Calu3 (cell line): ENCODE measurements around the gene ZNF154. TPM values are rescaled to one million over a fixed set of nuclear protein-coding genes. Genes with fewer than 3 reads are reported as not detected.

ENCODE experiments used
- BruUV-seq: library from RNA; stranded (reverse); fragments of 400-500 nt; replicated peaks from 2 replicates; lab custom pipeline; 2021; lab: Mats Ljungman, UMichigan
- CTCF ChIA-PET: fragments of 300-600 bp; sonication (Branson Sonifier 250); formaldehyde crosslinking; loops from one replicate; lab custom pipeline; 2022; ENCODE audit warnings: antibody characterized with exemption; lab: Charles Lee
- DNase-seq: peaks from one replicate; pipeline ENCODE4 v3.0.0; 2022
- H3K27ac Mint-ChIP-seq: one replicate; pipeline ENCODE4 v1.8.0; 2022; ENCODE audit warnings: mixed read lengths; ENCODE audit not compliant: unreplicated experiment
- H3K27me3 Mint-ChIP-seq: one replicate; pipeline ENCODE4 v1.8.0; 2022; ENCODE audit warnings: mixed read lengths; ENCODE audit not compliant: unreplicated experiment
- H3K36me3 Mint-ChIP-seq: one replicate; pipeline ENCODE4 v1.8.0; 2022; ENCODE audit warnings: mild to moderate bottlenecking, moderate library complexity, mixed read lengths; ENCODE audit not compliant: insufficient read depth, unreplicated experiment
- H3K4me1 Mint-ChIP-seq: one replicate; pipeline ENCODE4 v1.8.0; 2022; ENCODE audit warnings: mild to moderate bottlenecking, low read depth, mixed read lengths; ENCODE audit not compliant: unreplicated experiment
- H3K4me3 Mint-ChIP-seq: one replicate; pipeline ENCODE4 v1.8.0; 2022; ENCODE audit warnings: mild to moderate bottlenecking, low read depth, moderate library complexity, mixed read lengths; ENCODE audit not compliant: unreplicated experiment
- H3K9me3 Mint-ChIP-seq: one replicate; pipeline ENCODE4 v1.8.0; 2022; ENCODE audit warnings: low read depth, mixed read lengths; ENCODE audit not compliant: unreplicated experiment
- intact Hi-C: fragments of 100-400 bp; cut with micrococcal nuclease; formaldehyde crosslinking; loops from one replicate; pipeline ENCODE4 v1.10.0; 2022; ENCODE audit not compliant: unreplicated experiment
- total RNA-seq: library from RNA; stranded (reverse); gene quantifications from 2 replicates; pipeline ENCODE4 v1.2.3, GENCODE V29; 2022
- TF ChIP-seq, protein P1 (sequence below): fragments of 200-600 bp; IDR thresholded peaks from one replicate; pipeline ENCODE4 v1.8.0; 2022; ENCODE audit warnings: antibody characterized with exemption; ENCODE audit not compliant: unreplicated experiment

ZNF154 gene
- total RNA-seq, 1 experiment from 2014 or later, result not detected

DNA sequence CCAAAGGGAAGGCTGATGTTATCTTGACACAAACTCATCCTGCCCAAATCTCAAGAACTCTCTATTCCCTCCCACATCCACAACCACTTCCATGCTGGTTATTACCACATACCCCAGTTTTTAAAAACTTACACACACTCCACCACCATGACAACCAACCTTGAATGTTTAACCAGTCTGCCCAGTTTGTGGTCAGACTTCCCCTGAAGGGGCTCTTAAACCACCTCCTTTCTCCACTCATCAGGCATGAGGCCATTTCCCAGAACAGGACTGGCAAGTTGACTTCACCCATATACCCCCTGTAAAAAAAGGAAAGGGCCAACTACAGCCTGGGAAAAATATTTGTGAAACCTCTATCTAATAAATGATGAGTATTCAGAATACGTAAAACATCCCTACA, 52.7 kb downstream of the ZNF154 start:
- TF ChIP-seq, protein P1, sequence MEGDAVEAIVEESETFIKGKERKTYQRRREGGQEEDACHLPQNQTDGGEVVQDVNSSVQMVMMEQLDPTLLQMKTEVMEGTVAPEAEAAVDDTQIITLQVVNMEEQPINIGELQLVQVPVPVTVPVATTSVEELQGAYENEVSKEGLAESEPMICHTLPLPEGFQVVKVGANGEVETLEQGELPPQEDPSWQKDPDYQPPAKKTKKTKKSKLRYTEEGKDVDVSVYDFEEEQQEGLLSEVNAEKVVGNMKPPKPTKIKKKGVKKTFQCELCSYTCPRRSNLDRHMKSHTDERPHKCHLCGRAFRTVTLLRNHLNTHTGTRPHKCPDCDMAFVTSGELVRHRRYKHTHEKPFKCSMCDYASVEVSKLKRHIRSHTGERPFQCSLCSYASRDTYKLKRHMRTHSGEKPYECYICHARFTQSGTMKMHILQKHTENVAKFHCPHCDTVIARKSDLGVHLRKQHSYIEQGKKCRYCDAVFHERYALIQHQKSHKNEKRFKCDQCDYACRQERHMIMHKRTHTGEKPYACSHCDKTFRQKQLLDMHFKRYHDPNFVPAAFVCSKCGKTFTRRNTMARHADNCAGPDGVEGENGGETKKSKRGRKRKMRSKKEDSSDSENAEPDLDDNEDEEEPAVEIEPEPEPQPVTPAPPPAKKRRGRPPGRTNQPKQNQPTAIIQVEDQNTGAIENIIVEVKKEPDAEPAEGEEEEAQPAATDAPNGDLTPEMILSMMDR, result no peak
- Mint-ChIP-seq H3K4me1 (peaks cover 6% of the 10 kb centered on the region), H3K36me3 (no peaks in the 10 kb centered on the region), H3K27me3 (peaks cover 23% of the 10 kb centered on the region), H3K4me3 (no peak overlapping the region), H3K9me3 (peaks cover 35% of the 10 kb centered on the region), H3K27ac (no peak overlapping the region)
- DNase-seq, result no peak
- intact Hi-C loops, result no loop called here
- CTCF ChIA-PET, result no interaction called here
- BruUV-seq, result no TSS peak

GRCh38 chr19:57655443-57655842, 53.6 kb downstream of the ZNF154 start:
- intact Hi-C loops, result no loop called here
- DNase-seq, result no peak
- Mint-ChIP-seq H3K27me3 (peaks cover 14% of the 10 kb centered on the region), H3K27ac (no peak overlapping the region), H3K4me1 (peaks cover 8% of the 10 kb centered on the region), H3K4me3 (no peak overlapping the region), H3K36me3 (no peaks in the 10 kb centered on the region), H3K9me3 (peaks cover 35% of the 10 kb centered on the region)
- TF ChIP-seq, protein P1, result no peak
- BruUV-seq, result no TSS peak
- CTCF ChIA-PET, result no interaction called here

- no TSS peak for BruUV-seq
- CTCF ChIA-PET, result interaction anchor here (0.6 kb wide), 1 partner anchor 505 kb away, joined by 5 read pairs; no protein-coding TSS in a partner anchor
- no peaks in the 10 kb centered on the region for H3K27me3 Mint-ChIP-seq
- TF ChIP-seq, protein P1, result no peak
- H3K36me3 Mint-ChIP-seq, result no peaks in the 10 kb centered on the region
- no peak overlapping the region for H3K27ac Mint-ChIP-seq
- peaks cover 8% of the 10 kb centered on the region for H3K4me1 Mint-ChIP-seq
- intact Hi-C loops, result no loop called here
- DNase-seq, result no peak
- no peak overlapping the region for H3K4me3 Mint-ChIP-seq
- H3K9me3 Mint-ChIP-seq, result peaks cover 32% of the 10 kb centered on the region
Observed at GRCh38 chr19:57653689-57654088, 55.3 kb downstream of the ZNF154 start.

- intact Hi-C loops, result no loop called here
- TF ChIP-seq, protein P1, result no peak
- CTCF ChIA-PET, result no interaction called here
- H3K9me3 Mint-ChIP-seq, result peaks cover 34% of the 10 kb centered on the region
- no peak for DNase-seq
- H3K36me3 Mint-ChIP-seq, result no peaks in the 10 kb centered on the region
- no peaks in the 10 kb centered on the region for H3K27me3 Mint-ChIP-seq
- no TSS peak for BruUV-seq
- H3K27ac Mint-ChIP-seq, result no peak overlapping the region
- H3K4me3 Mint-ChIP-seq, result peak overlapping the region; percentile 14
- peaks cover 8% of the 10 kb centered on the region for H3K4me1 Mint-ChIP-seq
Observed at GRCh38 chr19:57651654-57651996, 57.4 kb downstream of the ZNF154 start.
